Upper lobe of right lung (tissue), 1 donor: ENCODE measurements around the gene MMP24OS. TPM values are rescaled to one million over a fixed set of nuclear protein-coding genes. Genes with fewer than 3 reads are reported as not detected.

Experiments
- ATAC-seq: fragments of 200-7000 bp; cut with Tn5 transposase; one replicate; pipeline ENCODE4 v1.9.1; 2020; ENCODE audit warnings: mild to moderate bottlenecking, moderate library complexity
- DNase-seq: peaks from one replicate; pipeline ENCODE4 v3.0.0-alpha.2; 2020
- H3K27ac ChIP-seq: fragments of 200-600 bp; one replicate; pipeline ENCODE4 v1.8.0; 2022
- H3K27me3 ChIP-seq: fragments of 200-600 bp; one replicate; pipeline ENCODE4 v1.8.0; 2022; ENCODE audit warnings: mild to moderate bottlenecking
- H3K36me3 ChIP-seq: fragments of 200-600 bp; one replicate; pipeline ENCODE4 v1.8.0; 2022
- H3K4me1 ChIP-seq: fragments of 200-600 bp; one replicate; pipeline ENCODE4 v1.8.0; 2022
- H3K4me3 ChIP-seq: fragments of 200-600 bp; one replicate; pipeline ENCODE4 v1.8.0; 2022; ENCODE audit warnings: mild to moderate bottlenecking
- H3K9me3 ChIP-seq: fragments of 200-600 bp; one replicate; pipeline ENCODE4 v1.8.0; 2022
- intact Hi-C: fragments of 100-400 bp; cut with DNase I; formaldehyde crosslinking; loops from one replicate; pipeline ENCODE4 v1.11.0; 2022
- total RNA-seq: library from RNA; stranded (reverse); fragmentation: NEBNext Ultra II Directional; extraction: Animal tissue kit (Norgen Biotek cat#: 25700); gene quantifications from one replicate; pipeline ENCODE4 v1.2.1, GENCODE V29; 2021
- TF ChIP-seq, protein P1 (sequence below): fragments of 200-600 bp; IDR thresholded peaks from one replicate; pipeline ENCODE4 v1.8.0; 2022; ENCODE audit warnings: antibody characterized with exemption
- donor health status: DM: no; HTN: yes; CAD: no; lungs with severe emphysema.

The MMP24OS gene
- total RNA-seq, 1 donor from 2014 or later = 85.2 TPM

GRCh38 chr20:35276408-35276807 is 1.5 kb downstream of the MMP24OS start:
- Histone ChIP-seq H3K9me3 (no peaks in the 10 kb centered on the region), H3K27ac (no peak overlapping the region), H3K4me3 (peak overlapping the region; percentile 89), H3K36me3 (peaks cover 53% of the 10 kb centered on the region), H3K27me3 (no peaks in the 10 kb centered on the region), H3K4me1 (peaks cover 16% of the 10 kb centered on the region)
- DNase-seq (no peak), ATAC-seq (no peak)
- intact Hi-C loops = no loop called here
- TF ChIP-seq, protein P1, sequence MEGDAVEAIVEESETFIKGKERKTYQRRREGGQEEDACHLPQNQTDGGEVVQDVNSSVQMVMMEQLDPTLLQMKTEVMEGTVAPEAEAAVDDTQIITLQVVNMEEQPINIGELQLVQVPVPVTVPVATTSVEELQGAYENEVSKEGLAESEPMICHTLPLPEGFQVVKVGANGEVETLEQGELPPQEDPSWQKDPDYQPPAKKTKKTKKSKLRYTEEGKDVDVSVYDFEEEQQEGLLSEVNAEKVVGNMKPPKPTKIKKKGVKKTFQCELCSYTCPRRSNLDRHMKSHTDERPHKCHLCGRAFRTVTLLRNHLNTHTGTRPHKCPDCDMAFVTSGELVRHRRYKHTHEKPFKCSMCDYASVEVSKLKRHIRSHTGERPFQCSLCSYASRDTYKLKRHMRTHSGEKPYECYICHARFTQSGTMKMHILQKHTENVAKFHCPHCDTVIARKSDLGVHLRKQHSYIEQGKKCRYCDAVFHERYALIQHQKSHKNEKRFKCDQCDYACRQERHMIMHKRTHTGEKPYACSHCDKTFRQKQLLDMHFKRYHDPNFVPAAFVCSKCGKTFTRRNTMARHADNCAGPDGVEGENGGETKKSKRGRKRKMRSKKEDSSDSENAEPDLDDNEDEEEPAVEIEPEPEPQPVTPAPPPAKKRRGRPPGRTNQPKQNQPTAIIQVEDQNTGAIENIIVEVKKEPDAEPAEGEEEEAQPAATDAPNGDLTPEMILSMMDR = no peak

- no peak for DNase-seq
- no peak for ATAC-seq
- intact Hi-C loops = no loop called here
Observed at GRCh38 chr20:35275741-35276251, 2.1 kb downstream of the MMP24OS start.

GRCh38 chr20:35274172-35275092 is 3.5 kb downstream of the MMP24OS start:
- Histone ChIP-seq H3K27ac (no peak overlapping the region), H3K9me3 (no peaks in the 10 kb centered on the region)
- intact Hi-C loops = no loop called here

More at GRCh38 chr20:35275741-35276251, 2.1 kb downstream of the MMP24OS start:
- Histone ChIP-seq H3K27me3 (no peaks in the 10 kb centered on the region), H3K27ac (no peak overlapping the region), H3K9me3 (no peaks in the 10 kb centered on the region), H3K4me1 (peaks cover 16% of the 10 kb centered on the region), H3K4me3 (no peak overlapping the region), H3K36me3 (peaks cover 57% of the 10 kb centered on the region)
- TF ChIP-seq, protein P1 = no peak

GRCh38 chr20:35273449-35274171 is 4.3 kb downstream of the MMP24OS start:
- no peak for ATAC-seq
- Histone ChIP-seq H3K9me3 (no peaks in the 10 kb centered on the region), H3K27ac (no peak overlapping the region), H3K4me3 (no peak overlapping the region), H3K4me1 (peaks cover 16% of the 10 kb centered on the region), H3K36me3 (peaks cover 48% of the 10 kb centered on the region), H3K27me3 (no peaks in the 10 kb centered on the region)
- TF ChIP-seq, protein P1 = no peak
- DNase-seq = peak; percentile 67
- intact Hi-C loops = no loop called here

More at GRCh38 chr20:35274172-35275092, 3.5 kb downstream of the MMP24OS start:
- TF ChIP-seq, protein P1 = no peak
- no peak for DNase-seq
- ATAC-seq = no peak
- no peak overlapping the region for H3K4me3 ChIP-seq
- H3K27me3 ChIP-seq = no peaks in the 10 kb centered on the region
- peaks cover 54% of the 10 kb centered on the region for H3K36me3 ChIP-seq
- H3K4me1 ChIP-seq = peaks cover 16% of the 10 kb centered on the region

DNA sequence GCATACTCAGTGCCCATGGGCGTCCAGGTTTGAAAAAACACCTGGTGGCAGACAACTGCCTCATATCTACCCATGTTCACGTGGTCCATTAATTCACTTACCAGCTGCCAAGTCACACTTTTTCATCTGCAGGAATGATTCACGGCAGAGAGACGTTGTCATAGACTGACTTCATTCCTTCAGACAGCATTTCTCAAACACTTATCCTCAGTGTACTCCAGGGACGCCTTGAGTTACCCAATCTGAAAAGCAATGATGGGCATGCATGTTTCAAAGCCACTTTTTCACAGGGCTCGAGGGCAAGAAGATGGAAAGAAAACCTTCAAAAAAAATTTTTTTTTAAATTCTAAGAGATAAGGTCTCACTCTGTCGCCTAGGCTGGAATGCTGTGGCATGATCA is 6.0 kb downstream of the MMP24OS start:
- Histone ChIP-seq H3K27ac (no peak overlapping the region), H3K36me3 (peaks cover 62% of the 10 kb centered on the region), H3K4me1 (peaks cover 14% of the 10 kb centered on the region), H3K9me3 (no peaks in the 10 kb centered on the region), H3K27me3 (no peaks in the 10 kb centered on the region), H3K4me3 (no peak overlapping the region)
- TF ChIP-seq, protein P1 = no peak
- ATAC-seq (no peak), DNase-seq (no peak)
- intact Hi-C loops = no loop called here
